Lower lobe of right lung (tissue), 2 donors: ENCODE results near the gene PPBP. TPM values are rescaled to one million over a fixed set of nuclear protein-coding genes. Genes with fewer than 3 reads are reported as not detected.
"Not testable (repeated sequence)": the region's sequence is repeated elsewhere in the genome, so short reads cannot be mapped to it uniquely, and the experiment has no call there.

Experiments
- ATAC-seq, 2 donors: fragments of 200-7000 bp; cut with Tn5 transposase; one replicate each; pipeline ENCODE4 v1.9.1; 2020 to 2022; ENCODE audit warnings: mild to moderate bottlenecking in 2 of 2, moderate library complexity in 2 of 2
- DNase-seq: peaks from one replicate; pipeline ENCODE4 v3.0.0-alpha.2; 2020
- H3K27ac ChIP-seq: fragments of 200-600 bp; one replicate; pipeline ENCODE4 v1.8.0; 2022
- H3K27me3 ChIP-seq: fragments of 200-600 bp; one replicate; pipeline ENCODE4 v1.8.0; 2022; ENCODE audit warnings: low read depth
- H3K36me3 ChIP-seq: fragments of 200-600 bp; one replicate; pipeline ENCODE4 v1.8.0; 2022; ENCODE audit warnings: mild to moderate bottlenecking
- H3K4me1 ChIP-seq: fragments of 200-600 bp; one replicate; pipeline ENCODE4 v1.8.0; 2022
- H3K4me3 ChIP-seq: fragments of 200-600 bp; one replicate; pipeline ENCODE4 v1.8.0; 2022; ENCODE audit warnings: mild to moderate bottlenecking
- H3K9me3 ChIP-seq: fragments of 200-600 bp; one replicate; pipeline ENCODE4 v1.8.0; 2022
- intact Hi-C: fragments of 100-400 bp; cut with DNase I; formaldehyde crosslinking; loops from one replicate; pipeline ENCODE4 v1.11.0; 2022
- total RNA-seq: library from RNA; stranded (reverse); fragmentation: NEBNext Ultra II Directional; extraction: Animal tissue kit (Norgen Biotek cat#: 25700); gene quantifications from one replicate; pipeline ENCODE4 v1.2.1, GENCODE V29; 2021
- TF ChIP-seq, protein P1 (sequence below): fragments of 200-600 bp; IDR thresholded peaks from one replicate; pipeline ENCODE4 v1.8.0; 2022; ENCODE audit warnings: antibody characterized with exemption, mild to moderate bottlenecking
- donor health status: DM: no; HTN: yes; CAD: no; lungs with severe emphysema.

Gene PPBP
- total RNA-seq, 1 donor from 2014 or later, result 9.7 TPM

DNA sequence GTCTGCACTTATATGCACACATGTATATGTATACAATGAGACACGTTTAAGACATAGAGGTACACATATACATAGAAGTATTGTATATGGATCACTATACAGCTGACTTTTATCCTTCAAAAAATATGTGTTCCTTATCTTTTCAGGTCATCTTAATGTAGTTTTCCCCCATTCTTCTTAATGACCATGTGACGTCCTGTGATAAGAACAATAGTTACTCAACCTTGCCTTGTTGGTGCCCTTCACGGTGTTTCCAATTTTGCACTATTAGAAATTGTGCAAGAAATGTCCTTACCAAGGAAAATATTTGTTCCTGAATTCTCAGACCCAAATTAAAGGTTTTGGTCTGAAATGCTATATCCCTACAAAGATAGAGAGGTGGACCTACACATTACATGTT, 1.0 kb upstream of the PPBP start:
- Histone ChIP-seq H3K36me3 (no peaks in the 10 kb centered on the region), H3K9me3 (no peaks in the 10 kb centered on the region), H3K4me3 (no peak overlapping the region), H3K27ac (no peak overlapping the region), H3K27me3 (no peaks in the 10 kb centered on the region), H3K4me1 (no peaks in the 10 kb centered on the region)
- DNase-seq (no peak), ATAC-seq (no peak)
- TF ChIP-seq, protein P1, sequence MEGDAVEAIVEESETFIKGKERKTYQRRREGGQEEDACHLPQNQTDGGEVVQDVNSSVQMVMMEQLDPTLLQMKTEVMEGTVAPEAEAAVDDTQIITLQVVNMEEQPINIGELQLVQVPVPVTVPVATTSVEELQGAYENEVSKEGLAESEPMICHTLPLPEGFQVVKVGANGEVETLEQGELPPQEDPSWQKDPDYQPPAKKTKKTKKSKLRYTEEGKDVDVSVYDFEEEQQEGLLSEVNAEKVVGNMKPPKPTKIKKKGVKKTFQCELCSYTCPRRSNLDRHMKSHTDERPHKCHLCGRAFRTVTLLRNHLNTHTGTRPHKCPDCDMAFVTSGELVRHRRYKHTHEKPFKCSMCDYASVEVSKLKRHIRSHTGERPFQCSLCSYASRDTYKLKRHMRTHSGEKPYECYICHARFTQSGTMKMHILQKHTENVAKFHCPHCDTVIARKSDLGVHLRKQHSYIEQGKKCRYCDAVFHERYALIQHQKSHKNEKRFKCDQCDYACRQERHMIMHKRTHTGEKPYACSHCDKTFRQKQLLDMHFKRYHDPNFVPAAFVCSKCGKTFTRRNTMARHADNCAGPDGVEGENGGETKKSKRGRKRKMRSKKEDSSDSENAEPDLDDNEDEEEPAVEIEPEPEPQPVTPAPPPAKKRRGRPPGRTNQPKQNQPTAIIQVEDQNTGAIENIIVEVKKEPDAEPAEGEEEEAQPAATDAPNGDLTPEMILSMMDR, result no peak
- intact Hi-C loops, result no loop called here

DNA sequence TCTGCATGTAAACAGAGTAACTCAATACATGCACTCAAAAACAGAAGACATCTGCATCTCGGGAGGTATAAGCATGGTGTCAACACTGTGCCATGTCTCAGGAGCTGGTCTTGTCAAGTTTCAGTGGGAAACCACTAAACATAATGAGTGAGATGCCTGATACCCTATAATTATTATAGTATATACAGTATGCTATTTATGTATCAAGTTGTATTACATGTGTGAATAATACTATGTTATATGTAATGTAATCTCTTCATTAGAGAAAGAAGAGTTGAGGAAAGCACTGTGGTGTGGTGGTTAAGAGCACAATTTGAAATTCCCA, 2.5 kb downstream of the PPBP start:
- TF ChIP-seq, protein P1, result no peak
- intact Hi-C loops, result no loop called here
- H3K4me1 ChIP-seq, result no peaks in the 10 kb centered on the region
- no peaks in the 10 kb centered on the region for H3K36me3 ChIP-seq
- no peak for DNase-seq
- no peak overlapping the region for H3K4me3 ChIP-seq
- ATAC-seq, result no peak
- no peaks in the 10 kb centered on the region for H3K27me3 ChIP-seq
- no peak overlapping the region for H3K27ac ChIP-seq
- no peaks in the 10 kb centered on the region for H3K9me3 ChIP-seq

DNA sequence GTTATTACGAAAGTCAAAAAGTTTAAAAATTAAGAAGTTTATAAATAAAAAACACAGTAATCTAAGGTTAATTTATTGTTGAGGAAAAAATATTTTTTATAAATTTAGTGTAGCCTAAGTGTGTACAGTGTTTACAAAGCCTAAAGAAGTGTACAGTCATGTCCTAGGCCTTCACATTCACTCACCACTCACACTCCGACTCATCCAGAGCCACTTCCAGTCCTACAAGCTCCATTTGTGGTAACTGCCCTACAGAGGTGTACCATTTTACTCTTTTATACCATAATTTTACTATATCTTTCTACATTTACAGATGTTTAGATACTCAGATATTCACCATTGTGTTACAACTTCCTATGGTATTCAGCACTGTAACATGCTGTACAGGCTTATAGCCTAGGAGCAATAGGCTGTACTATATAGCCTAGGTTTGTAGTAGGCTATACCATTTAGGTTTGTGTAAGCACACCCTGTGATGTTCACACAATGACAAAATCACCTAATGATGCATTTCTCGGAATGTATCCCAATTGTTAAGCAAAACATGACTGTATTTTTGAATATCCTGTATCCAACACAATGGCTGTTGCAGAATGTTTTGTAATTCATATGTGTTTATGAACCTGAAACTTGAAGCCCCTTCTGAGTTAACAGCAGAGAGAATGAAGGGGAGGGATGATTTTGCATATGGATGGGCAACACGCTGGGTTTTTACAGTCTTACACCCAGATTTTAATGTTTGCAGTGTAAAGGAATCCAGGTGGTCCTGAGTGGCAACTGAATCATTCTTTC, 3.1 kb downstream of the PPBP start:
- H3K27ac ChIP-seq, result no peak overlapping the region
- no peaks in the 10 kb centered on the region for H3K9me3 ChIP-seq
- H3K4me3 ChIP-seq, result no peak overlapping the region
- TF ChIP-seq, protein P1, result no peak
- H3K4me1 ChIP-seq, result no peaks in the 10 kb centered on the region
- intact Hi-C loops, result no loop called here
- ATAC-seq (no peak), DNase-seq (no peak)
- H3K27me3 ChIP-seq, result no peaks in the 10 kb centered on the region
- H3K36me3 ChIP-seq, result no peaks in the 10 kb centered on the region

DNA sequence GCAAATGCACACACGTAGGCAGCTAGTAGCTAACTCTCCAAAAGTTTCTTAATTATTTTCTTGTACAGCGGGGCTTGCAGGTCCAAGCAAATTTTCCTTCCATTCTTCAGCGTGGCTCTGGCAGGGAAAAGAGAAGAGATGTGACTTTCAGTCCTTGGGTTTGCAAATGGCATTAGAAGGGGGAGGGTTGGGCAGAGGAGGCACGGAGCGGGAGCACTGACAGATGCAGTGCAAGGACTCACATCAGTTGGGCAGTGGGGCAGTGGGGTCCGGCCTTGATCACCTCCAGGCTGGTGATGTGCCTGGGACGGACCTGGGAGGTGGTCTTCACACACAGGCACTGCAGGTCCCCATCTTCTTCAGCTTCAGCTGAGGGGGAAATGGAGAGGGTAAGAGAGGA, 6.8 kb downstream of the PPBP start:
- DNase-seq, intact Hi-C loops, H3K27me3 ChIP-seq, H3K9me3 ChIP-seq, H3K4me1 ChIP-seq, H3K27ac ChIP-seq, H3K4me3 ChIP-seq, H3K36me3 ChIP-seq: not testable (repeated sequence)
- peak in 1 of 2 donors; percentile 11 for ATAC-seq

DNA sequence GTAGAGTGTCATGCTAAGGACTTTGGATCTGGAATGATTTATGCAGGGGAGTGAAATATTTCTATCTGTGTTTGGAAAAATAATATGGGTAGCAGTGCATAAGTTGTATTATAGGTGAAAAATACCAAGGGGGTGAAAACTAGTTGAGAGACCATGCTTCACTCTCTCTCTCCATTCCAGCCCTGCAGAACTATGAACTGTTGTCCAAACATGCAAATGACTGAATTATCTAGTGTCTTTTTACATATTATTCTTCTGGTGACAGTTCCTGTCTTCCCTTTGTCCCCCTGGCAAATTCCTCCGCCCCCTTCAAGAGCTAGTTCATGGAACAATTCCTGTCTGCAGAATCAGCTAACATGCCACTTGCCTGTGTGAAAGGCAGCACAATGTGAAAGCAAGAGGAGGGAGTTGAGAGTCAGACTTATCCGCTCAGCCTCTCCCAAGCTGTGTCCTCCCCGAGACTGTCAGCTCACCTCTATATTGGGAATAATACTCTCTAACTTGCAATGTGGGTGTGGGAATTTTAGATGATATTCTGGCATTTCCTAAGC, 8.5 kb downstream of the PPBP start:
- intact Hi-C loops, result no loop called here
- DNase-seq (no peak), ATAC-seq (no peak)
- Histone ChIP-seq H3K9me3 (no peaks in the 10 kb centered on the region), H3K36me3 (no peaks in the 10 kb centered on the region), H3K27me3 (no peaks in the 10 kb centered on the region), H3K27ac (no peak overlapping the region), H3K4me1 (no peaks in the 10 kb centered on the region), H3K4me3 (no peak overlapping the region)
- TF ChIP-seq, protein P1, result no peak

DNA sequence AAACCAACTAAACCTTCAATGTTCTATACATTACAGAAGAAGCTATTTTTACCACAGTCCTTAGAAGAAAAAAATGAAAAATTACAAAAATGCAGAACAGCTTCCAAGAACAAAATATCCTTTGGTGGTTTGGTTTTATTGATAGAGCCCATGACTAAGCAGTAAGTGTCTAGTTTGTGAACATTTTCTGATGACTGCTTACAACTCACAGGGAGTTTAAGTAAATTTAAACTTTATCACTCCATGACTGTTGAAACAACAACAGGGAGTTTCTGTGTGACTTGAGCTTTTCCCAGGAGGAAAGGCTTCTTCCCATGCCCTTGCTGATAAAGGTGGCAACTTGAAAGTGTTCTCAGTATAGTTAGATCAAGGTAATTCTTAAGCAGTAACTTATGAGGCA, 9.1 kb downstream of the PPBP start:
- DNase-seq (no peak), ATAC-seq (no peak)
- no peak overlapping the region for H3K27ac ChIP-seq
- TF ChIP-seq, protein P1, result no peak
- H3K36me3 ChIP-seq, result no peaks in the 10 kb centered on the region
- intact Hi-C loops, result no loop called here
- no peaks in the 10 kb centered on the region for H3K27me3 ChIP-seq
- no peaks in the 10 kb centered on the region for H3K4me1 ChIP-seq
- peaks cover 4% of the 10 kb centered on the region for H3K9me3 ChIP-seq
- no peak overlapping the region for H3K4me3 ChIP-seq
